B cell (primary cell): Measurements from ENCODE around the gene TMEM182. TPM values are rescaled to one million over a fixed set of nuclear protein-coding genes. Genes with fewer than 3 reads are reported as not detected.

Experiments
- ATAC-seq: fragments of 200-7000 bp; cut with Tn5 transposase; one replicate; pipeline ENCODE4 v1.10.0; 2021; ENCODE audit warnings: low read depth, mild to moderate bottlenecking, moderate number of reproducible peaks, moderate library complexity
- CTCF ChIA-PET: fragments of 350-600 bp; sonication (Branson Sonifier 250); formaldehyde crosslinking; loops from one replicate; lab custom pipeline; 2021; ENCODE audit warnings: antibody characterized with exemption, inconsistent platforms; lab: Charles Lee
- POLR2A ChIA-PET: fragments of 350-600 bp; sonication (Branson Sonifier 250); formaldehyde crosslinking; loops from one replicate; lab custom pipeline; 2021; ENCODE audit warnings: antibody characterized with exemption; lab: Charles Lee
- DNase-seq: peaks from one replicate; pipeline ENCODE4 v3.0.0; 2013
- H2AFZ ChIP-seq: 2 replicates; pipeline ENCODE4 v1.6.1; 2012; ENCODE audit warnings: mild to moderate bottlenecking, low read depth, low read length; ENCODE audit not compliant: insufficient read depth, poor library complexity, severe bottlenecking
- H3K27ac ChIP-seq, 2 donors: 1 replicate in 1 of 2; 2 replicates in 1 of 2; pipeline ENCODE4 v1.5.1; 2012 to 2013; ENCODE audit warnings: low read length in 2 of 2, mild to moderate bottlenecking in 2 of 2, moderate library complexity in 1 of 2
- H3K27me3 ChIP-seq, 4 experiments: fragments of 200-600 bp in 1 of 4; sonication (generic) in 1 of 4; replicated peaks in 1 of 4; 1 replicate in 2 of 4; 2 replicates in 2 of 4; pipeline versions ENCODE4 v1.6.1 to v1.7.0; 2013 to 2016; ENCODE audit warnings: low read length in 3 of 4, mild to moderate bottlenecking in 2 of 4, mixed read lengths in 1 of 4, moderate library complexity in 1 of 4; ENCODE audit not compliant: insufficient read depth in 4 of 4, control insufficient read depth in 3 of 4; ENCODE audit errors: control extremely low read depth in 1 of 4
- H3K36me3 ChIP-seq, 2 experiments: replicated peaks in 1 of 2; 1 replicate in 1 of 2; 2 replicates in 1 of 2; pipeline versions ENCODE4 v1.6.1 to v1.7.1; 2013; ENCODE audit warnings: low read length in 1 of 2; ENCODE audit not compliant: insufficient read depth in 2 of 2, control insufficient read depth in 1 of 2; ENCODE audit errors: control extremely low read depth in 1 of 2, extremely low read depth in 1 of 2
- H3K4me1 ChIP-seq, 2 donors: fragments of 200-600 bp in 1 of 2; sonication (generic) in 1 of 2; 1 replicate in 1 of 2; 2 replicates in 1 of 2; pipeline versions ENCODE4 v1.5.1 to v1.6.1; 2013 to 2017; ENCODE audit warnings: low read length in 2 of 2; ENCODE audit not compliant: control insufficient read depth in 2 of 2, insufficient read depth in 2 of 2
- H3K4me2 ChIP-seq: replicated peaks from 2 replicates; pipeline ENCODE3; 2012; ENCODE audit warnings: mild to moderate bottlenecking, low read depth, low read length; ENCODE audit not compliant: poor library complexity, severe bottlenecking
- H3K4me3 ChIP-seq, 5 experiments: fragments of 200-600 bp in 1 of 5; sonication (generic) in 1 of 5; 1 replicate in 3 of 5; 2 replicates in 2 of 5; pipeline versions ENCODE4 v1.5.1 to v1.7.0; 2011 to 2016; ENCODE audit warnings: low read length in 4 of 5, mild to moderate bottlenecking in 4 of 5, low read depth in 2 of 5, control low read depth in 1 of 5, moderate library complexity in 1 of 5; ENCODE audit not compliant: insufficient read depth in 1 of 5; ENCODE audit errors: control extremely low read depth in 1 of 5, extremely low read depth in 1 of 5
- H3K79me2 ChIP-seq: fragments of 200-600 bp; sonication (generic); one replicate; pipeline ENCODE4 v1.6.0; 2016; ENCODE audit warnings: low read length; ENCODE audit not compliant: control insufficient read depth, insufficient read depth
- H3K9ac ChIP-seq: fragments of 200-600 bp; sonication (generic); 2 replicates; pipeline ENCODE4 v1.6.1; 2017; ENCODE audit warnings: mild to moderate bottlenecking, low read length, moderate library complexity
- H3K9me3 ChIP-seq, 3 donors: one replicate each; pipeline versions ENCODE4 v1.6.1 to v1.7.1; 2013; ENCODE audit warnings: low read length in 2 of 3; ENCODE audit not compliant: control insufficient read depth in 2 of 3, insufficient read depth in 1 of 3; ENCODE audit errors: control extremely low read depth in 1 of 3
- H4K20me1 ChIP-seq: 2 replicates; pipeline ENCODE4 v1.6.0; 2012; ENCODE audit warnings: mild to moderate bottlenecking, low read length; ENCODE audit not compliant: insufficient read depth, control insufficient read depth, poor library complexity, severe bottlenecking
- H3K27ac Mint-ChIP-seq: one replicate; pipeline ENCODE4 v1.8.0; 2021; ENCODE audit warnings: mixed read lengths
- H3K27me3 Mint-ChIP-seq: one replicate; pipeline ENCODE4 v1.8.0; 2021; ENCODE audit warnings: mixed read lengths
- H3K4me1 Mint-ChIP-seq: one replicate; pipeline ENCODE4 v1.8.0; 2021; ENCODE audit warnings: mixed read lengths
- H3K4me3 Mint-ChIP-seq: one replicate; pipeline ENCODE4 v1.8.0; 2021; ENCODE audit warnings: mixed read lengths
- H3K9me3 Mint-ChIP-seq: one replicate; pipeline ENCODE4 v1.8.0; 2022; ENCODE audit warnings: mixed read lengths; ENCODE audit not compliant: insufficient read depth
- CTCF ChIP-seq: fragments of 200-600 bp; IDR thresholded peaks from one replicate; pipeline ENCODE4 v1.8.0; 2022; ENCODE audit warnings: antibody characterized with exemption, mild to moderate bottlenecking
- EZH2 ChIP-seq: IDR thresholded peaks from 2 replicates; pipeline ENCODE4 v1.6.1; 2012; ENCODE audit warnings: borderline replicate concordance, low read depth, mild to moderate bottlenecking, moderate library complexity, low read length; ENCODE audit not compliant: insufficient read depth, poor library complexity, severe bottlenecking
- WGBS: methylation state at CpG from one replicate; pipeline ENCODE4 v1.1.5; 2013; ENCODE audit warnings: missing lambda C conversion rate; ENCODE audit not compliant: insufficient coverage; 5-methylcytosine and 5-hydroxymethylcytosine counted together
- intact Hi-C: fragments of 100-400 bp; cut with micrococcal nuclease; formaldehyde crosslinking; loops from one replicate; pipeline ENCODE4 v1.10.0; 2022
- polyA plus RNA-seq: library from polyadenylated mRNA; depleted of rRNA; stranded (reverse); fragments of >200 nt; gene quantifications from 2 replicates; pipeline ENCODE4 v1.2.3, GENCODE V29; 2012
- total RNA-seq, 2 donors: library from RNA; stranded (reverse); fragments of 120-200 nt in 1 of 2; gene quantifications; 1 replicate in 1 of 2; 2 replicates in 1 of 2; pipeline versions ENCODE4 v1.2.3 to v1.2.4, GENCODE V29; 2013 to 2022

TMEM182 gene
- total and polyA plus RNA-seq, 2 donors (not counting 1 experiment from before 2014, with no cell fraction given) = 3.8 to 6.5 TPM

- no peaks in the 10 kb centered on the region for H3K9me3 Mint-ChIP-seq
- no peaks in the 10 kb centered on the region for H3K4me1 Mint-ChIP-seq
- Histone ChIP-seq H3K4me2 (no peak overlapping the region), H4K20me1 (no peaks in the 10 kb centered on the region), H3K4me1 (no peaks in the 10 kb centered on the region), H2AFZ (no peak overlapping the region), H3K27me3 (no peaks in the 10 kb centered on the region), H3K36me3 (no peaks in the 10 kb centered on the region), H3K4me3 (no peak overlapping the region), H3K9me3 (peaks cover 0 to under 1% (median 0%) of the 10 kb centered on the region in 3 donors), H3K27ac (no peak overlapping the region), H3K79me2 (no peaks in the 10 kb centered on the region), H3K9ac (no peak overlapping the region)
- ChIA-PET CTCF (interaction anchor here (1.8 kb wide), 1 partner anchor 30 kb away, joined by 9 read pairs; no protein-coding TSS in a partner anchor), POLR2A (no interaction called here)
- DNase-seq (no peak), ATAC-seq (no peak)
- 87% methylated on average over 2 of the region's 9 CpGs for WGBS
- H3K4me3 Mint-ChIP-seq = no peak overlapping the region
- intact Hi-C loops = loop anchor here (5.0 kb wide), 1 partner anchor 337 kb away; the partner anchor contains the start of gene SLC9A4
- no peak for TF ChIP-seq CTCF
- no peak for TF ChIP-seq EZH2
- H3K27me3 Mint-ChIP-seq = no peaks in the 10 kb centered on the region
- no peak overlapping the region for H3K27ac Mint-ChIP-seq
Measured at GRCh38 chr2:102809291-102810189, 47.7 kb downstream of the TMEM182 start.

- Mint-ChIP-seq H3K9me3 (no peaks in the 10 kb centered on the region), H3K4me1 (no peaks in the 10 kb centered on the region), H3K4me3 (no peak overlapping the region), H3K27ac (no peak overlapping the region), H3K27me3 (no peaks in the 10 kb centered on the region)
- no peaks in the 10 kb centered on the region for H3K79me2 ChIP-seq
- no CpG with 5 or more reads among the region's 2 CpGs for WGBS
- ChIA-PET POLR2A (no interaction called here), CTCF (no interaction called here)
- DNase-seq (no peak), ATAC-seq (no peak)
- TF ChIP-seq CTCF (no peak), EZH2 (no peak)
- no peaks in the 10 kb centered on the region for H3K27me3 ChIP-seq
- no peaks in the 10 kb centered on the region for H4K20me1 ChIP-seq
- no peaks in the 10 kb centered on the region for H3K4me1 ChIP-seq
- no peak overlapping the region for H3K4me2 ChIP-seq
- H3K36me3 ChIP-seq = no peaks in the 10 kb centered on the region
- H2AFZ ChIP-seq = no peak overlapping the region
- intact Hi-C loops = no loop called here
- no peak overlapping the region for H3K4me3 ChIP-seq
- no peaks in the 10 kb centered on the region for H3K9me3 ChIP-seq
- no peak overlapping the region for H3K27ac ChIP-seq
- no peak overlapping the region for H3K9ac ChIP-seq
Measured at GRCh38 chr2:102815285-102815684, 53.5 kb downstream of the TMEM182 start.
